Kasumi-1 (cell line): ENCODE results near the gene ODAM.
A peak's percentile ranks its signal among the peaks of the same experiment; 100 is the strongest.
"Not testable (repeated sequence)": the region's sequence is repeated elsewhere in the genome, so short reads cannot be mapped to it uniquely, and the experiment has no call there.

Experiments used
- DNase-seq, 2 experiments: peaks; one replicate each; lab custom pipeline; 2025; lab: John Stamatoyannopoulos, UW

Gene ODAM

GRCh38 chr4:70195425-70195824 is at the start of gene ODAM:
Gene ODAM (plus strand): TSS chr4:70195725. CDS start chr4:70196544, 819 bp downstream.
- DNase-seq = no peak

- DNase-seq = no peak
These were observed 44.3 kb upstream of the ODAM start for GRCh38 chr4:70151271-70151670.

GRCh38 chr4:70152088-70152487 is 43.4 kb upstream of the ODAM start:
- no peak for DNase-seq

- DNase-seq = no peak
These were observed 41.6 kb upstream of the ODAM start, which contains the start of gene PRR27 for GRCh38 chr4:70153937-70154336. Gene PRR27 (plus strand): TSS chr4:70154237. CDS start chr4:70154376, 139 bp downstream.

GRCh38 chr4:70158576-70158975 is 36.9 kb upstream of the ODAM start:
- no peak for DNase-seq

- DNase-seq = no peak
These were observed 18.4 kb upstream of the ODAM start for GRCh38 chr4:70177090-70177489.

- no peak for DNase-seq
These were observed 17.4 kb upstream of the ODAM start for GRCh38 chr4:70178075-70178660.

- DNase-seq = no peak
These were observed 15.7 kb upstream of the ODAM start for GRCh38 chr4:70179811-70180210.

- DNase-seq = no peak
These were observed 13.7 kb upstream of the ODAM start for GRCh38 chr4:70181864-70182263.

- DNase-seq = no peak
These were observed 12.9 kb upstream of the ODAM start for GRCh38 chr4:70182517-70183167.

GRCh38 chr4:70183168-70183939 is 12.2 kb upstream of the ODAM start:
- DNase-seq = peak; percentile 69 to 72

- no peak for DNase-seq
These were observed 11.6 kb upstream of the ODAM start for GRCh38 chr4:70183940-70184246.

- no peak for DNase-seq
These were observed 8.3 kb upstream of the ODAM start for GRCh38 chr4:70187216-70187615.

- no peak for DNase-seq
These were observed 4.9 kb upstream of the ODAM start for GRCh38 chr4:70190579-70190978.

GRCh38 chr4:70191647-70192046 is 3.9 kb upstream of the ODAM start:
- DNase-seq = no peak

GRCh38 chr4:70192895-70193294 is 2.6 kb upstream of the ODAM start:
- no peak for DNase-seq

- DNase-seq = no peak
These were observed 1.3 kb downstream of the ODAM start for GRCh38 chr4:70196857-70197256.

- DNase-seq = no peak
These were observed 2.3 kb downstream of the ODAM start for GRCh38 chr4:70197842-70198241.

- no peak for DNase-seq
These were observed 8.1 kb downstream of the ODAM start for GRCh38 chr4:70203601-70204000.

- not testable (repeated sequence) for DNase-seq
These were observed 17.2 kb downstream of the ODAM start for GRCh38 chr4:70212752-70213151.

GRCh38 chr4:70216109-70216508 is 20.6 kb downstream of the ODAM start:
- not testable (repeated sequence) for DNase-seq

- not testable (repeated sequence) for DNase-seq
These were observed 21.0 kb downstream of the ODAM start for GRCh38 chr4:70216550-70216949.

- DNase-seq = not testable (repeated sequence)
These were observed 25.9 kb downstream of the ODAM start for GRCh38 chr4:70221389-70221788.
